Measurements from ENCODE around the gene HHAT.

- no peak for TF ChIP-seq POLR2AphosphoS5 (IDR thresholded peaks at IDR 0.05)
- no peak for TF ChIP-seq CTCF (IDR thresholded peaks at IDR 0.05)
- no peak for TF ChIP-seq POLR2A (IDR thresholded peaks at IDR 0.05)
These were observed 23.9 kb downstream of the HHAT start for GRCh38 chr1:210352575-210352974.

All from breast epithelium (tissue), 3 donors.